Ovary (tissue), 3 donors: ENCODE results near the gene PRMT2.

Experiments used
- POLR2A ChIP-seq: fragments of 450-650 bp; IDR thresholded peaks from one replicate; pipeline ENCODE4 v1.6.1; 2017; ENCODE audit warnings: antibody characterized with exemption, mild to moderate bottlenecking, moderate library complexity
- TF ChIP-seq, protein P1 (sequence below), 3 donors: fragments of 450-650 bp in 2 of 3; fragments of 200-600 bp in 1 of 3; IDR thresholded peaks; one replicate each; pipeline versions ENCODE4 v1.5.1 to v1.8.0; 2016 to 2022; ENCODE audit warnings: antibody characterized with exemption in 3 of 3, mild to moderate bottlenecking in 1 of 3
- donor health status: DM: no; HTN: no; CAD: no.

DNA sequence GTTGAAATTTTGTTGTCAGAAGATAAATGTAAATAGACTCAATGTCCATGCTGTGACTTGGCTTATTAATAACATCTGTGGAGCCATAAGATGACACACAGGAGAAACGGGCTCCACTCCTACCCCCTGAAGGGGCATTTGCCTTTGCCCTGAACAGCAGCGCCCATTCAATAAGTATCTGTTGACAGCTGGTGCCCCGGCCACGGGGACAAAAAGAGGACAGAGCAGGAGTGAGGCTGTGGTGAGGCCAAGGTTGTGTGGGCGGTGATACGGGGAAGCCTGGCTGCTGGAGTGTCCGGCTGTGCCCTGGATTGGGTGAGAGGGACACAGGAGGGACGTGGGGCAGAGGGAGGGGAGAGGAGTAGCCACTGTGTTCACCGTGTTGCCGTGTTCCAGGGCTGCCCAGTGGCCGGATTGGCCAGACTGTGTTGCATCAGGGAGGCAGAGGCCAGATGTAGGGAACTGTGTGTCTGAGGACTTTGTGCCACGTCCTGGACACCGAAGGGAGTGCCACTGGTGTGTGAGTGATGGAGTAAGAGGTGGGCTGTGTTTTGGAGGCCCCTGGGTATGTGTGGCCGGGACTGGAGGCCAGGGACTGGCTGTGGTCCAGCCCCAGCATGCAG lies 15.1 kb downstream of the PRMT2 start:
- TF ChIP-seq, protein P1, sequence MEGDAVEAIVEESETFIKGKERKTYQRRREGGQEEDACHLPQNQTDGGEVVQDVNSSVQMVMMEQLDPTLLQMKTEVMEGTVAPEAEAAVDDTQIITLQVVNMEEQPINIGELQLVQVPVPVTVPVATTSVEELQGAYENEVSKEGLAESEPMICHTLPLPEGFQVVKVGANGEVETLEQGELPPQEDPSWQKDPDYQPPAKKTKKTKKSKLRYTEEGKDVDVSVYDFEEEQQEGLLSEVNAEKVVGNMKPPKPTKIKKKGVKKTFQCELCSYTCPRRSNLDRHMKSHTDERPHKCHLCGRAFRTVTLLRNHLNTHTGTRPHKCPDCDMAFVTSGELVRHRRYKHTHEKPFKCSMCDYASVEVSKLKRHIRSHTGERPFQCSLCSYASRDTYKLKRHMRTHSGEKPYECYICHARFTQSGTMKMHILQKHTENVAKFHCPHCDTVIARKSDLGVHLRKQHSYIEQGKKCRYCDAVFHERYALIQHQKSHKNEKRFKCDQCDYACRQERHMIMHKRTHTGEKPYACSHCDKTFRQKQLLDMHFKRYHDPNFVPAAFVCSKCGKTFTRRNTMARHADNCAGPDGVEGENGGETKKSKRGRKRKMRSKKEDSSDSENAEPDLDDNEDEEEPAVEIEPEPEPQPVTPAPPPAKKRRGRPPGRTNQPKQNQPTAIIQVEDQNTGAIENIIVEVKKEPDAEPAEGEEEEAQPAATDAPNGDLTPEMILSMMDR (IDR thresholded peaks at IDR 0.05) = no peak
- TF ChIP-seq POLR2A = no peak
